Neural cell (in vitro differentiated cells): Measurements from ENCODE around the gene MORN4. TPM values are rescaled to one million over a fixed set of nuclear protein-coding genes. Genes with fewer than 3 reads are reported as not detected.

Experiments used
- H2AFZ ChIP-seq: fragments of 200-600, 300-800 bp; sonication (generic), shearing (Covaris generic); 2 replicates; pipeline ENCODE4 v1.6.0; 2014; ENCODE audit warnings: low read depth, mild to moderate bottlenecking, antibody characterized with exemption, low read length, moderate library complexity
- H3F3A ChIP-seq: fragments of 200-600 bp; shearing (Covaris generic); 2 replicates; pipeline ENCODE4 v1.6.1; 2016; ENCODE audit warnings: mild to moderate bottlenecking, moderate library complexity, mixed read lengths, antibody characterized with exemption, low read length; ENCODE audit not compliant: insufficient read depth, poor library complexity, severe bottlenecking
- H3K27ac ChIP-seq: fragments of 200-600, 300-800 bp; sonication (generic), shearing (Covaris generic); 2 replicates; pipeline ENCODE4 v1.5.1; 2014; ENCODE audit warnings: mild to moderate bottlenecking, low read length, moderate library complexity
- H3K27me3 ChIP-seq: fragments of 300-800, 200-600 bp; sonication (generic), shearing (Covaris generic); 2 replicates; pipeline ENCODE4 v1.6.0; 2014; ENCODE audit warnings: mild to moderate bottlenecking, low read depth, low read length, moderate library complexity; ENCODE audit not compliant: insufficient read depth
- H3K36me3 ChIP-seq: fragments of 300-800, 200-600 bp; sonication (generic), shearing (Covaris generic); 2 replicates; pipeline ENCODE4 v1.5.1; 2014; ENCODE audit warnings: mild to moderate bottlenecking, antibody characterized with exemption, low read length, moderate library complexity; ENCODE audit not compliant: insufficient read depth
- H3K4me2 ChIP-seq: fragments of 300-800, 200-600 bp; sonication (generic), shearing (Covaris generic); 2 replicates; pipeline ENCODE4 v1.6.0; 2014; ENCODE audit warnings: mild to moderate bottlenecking, low read length
- H3K4me3 ChIP-seq: fragments of 300-800, 200-600 bp; sonication (generic), shearing (Covaris generic); 2 replicates; pipeline ENCODE4 v1.5.1; 2014; ENCODE audit warnings: mild to moderate bottlenecking, low read length, moderate library complexity
- H3K79me2 ChIP-seq: fragments of 200-600 bp; shearing (Covaris generic); replicated peaks from 2 replicates; pipeline ENCODE4 v1.6.0; 2014; ENCODE audit warnings: mild to moderate bottlenecking, low read length, moderate library complexity; ENCODE audit not compliant: insufficient read depth
- H3K9ac ChIP-seq: fragments of 300-800, 200-600 bp; sonication (generic), shearing (Covaris generic); 2 replicates; pipeline ENCODE4 v1.6.1; 2016; ENCODE audit warnings: mild to moderate bottlenecking, low read length, mixed read lengths
- H3K9me2 ChIP-seq: fragments of 200-600 bp; shearing (Covaris generic); 2 replicates; pipeline ENCODE4 v1.6.1; 2016; ENCODE audit warnings: mild to moderate bottlenecking, low read length, mixed read lengths; ENCODE audit not compliant: insufficient read depth
- H3K9me3 ChIP-seq: fragments of 200-600, 300-800 bp; sonication (generic), shearing (Covaris generic); 2 replicates; pipeline ENCODE4 v1.6.1; 2016; ENCODE audit warnings: mild to moderate bottlenecking, mixed run types, low read length, moderate library complexity, mixed read lengths
- H4K20me1 ChIP-seq: fragments of 200-600 bp; shearing (Covaris generic); 2 replicates; pipeline ENCODE4 v1.6.1; 2016; ENCODE audit warnings: mild to moderate bottlenecking, mixed run types; ENCODE audit not compliant: insufficient read depth
- CTCF ChIP-seq: fragments of 450-650 bp; IDR thresholded peaks from 2 replicates; pipeline ENCODE4 v1.5.1; 2014; ENCODE audit warnings: antibody characterized with exemption, mild to moderate bottlenecking, moderate library complexity; ENCODE audit not compliant: poor library complexity, severe bottlenecking
- EP300 ChIP-seq: fragments of 450-650 bp; conservative IDR thresholded peaks from 2 replicates; pipeline ENCODE4 v1.6.1; 2014; ENCODE audit warnings: antibody characterized with exemption, mild to moderate bottlenecking, moderate library complexity; ENCODE audit not compliant: poor library complexity, severe bottlenecking
- EZH2 ChIP-seq: fragments of 200-600, 300-800 bp; shearing (Covaris generic), sonication (generic); IDR thresholded peaks from 2 replicates; pipeline ENCODE4 v1.6.1; 2014; ENCODE audit warnings: antibody characterized with exemption, low read length, borderline replicate concordance, mild to moderate bottlenecking; ENCODE audit not compliant: insufficient read depth, poor library complexity, severe bottlenecking
- MXI1 ChIP-seq: fragments of 450-650 bp; conservative IDR thresholded peaks from 2 replicates; pipeline ENCODE4 v1.6.1; 2014; ENCODE audit warnings: antibody characterized with exemption, mild to moderate bottlenecking; ENCODE audit not compliant: poor library complexity, severe bottlenecking
- POLR2AphosphoS5 ChIP-seq: IDR thresholded peaks from 2 replicates; pipeline ENCODE4 v1.6.1; 2012
- RAD21 ChIP-seq: fragments of 450-650 bp; conservative IDR thresholded peaks from 2 replicates; pipeline ENCODE4 v1.6.1; 2014; ENCODE audit warnings: antibody characterized with exemption, mild to moderate bottlenecking, moderate library complexity
- SMC3 ChIP-seq: fragments of 450-650 bp; conservative IDR thresholded peaks from 2 replicates; pipeline ENCODE4 v1.6.1; 2014; ENCODE audit warnings: antibody characterized with exemption, mild to moderate bottlenecking, moderate library complexity; ENCODE audit not compliant: poor library complexity
- TAF1 ChIP-seq: IDR thresholded peaks from 2 replicates; pipeline ENCODE4 v1.6.1; 2012; ENCODE audit warnings: low read depth
- polyA plus RNA-seq: library from polyadenylated mRNA; depleted of rRNA; stranded (reverse); fragments of >200 nt; gene quantifications from 2 replicates; pipeline ENCODE4 v1.2.3, GENCODE V29; 2014
- TF ChIP-seq, protein P1 (sequence below): IDR thresholded peaks from 2 replicates; pipeline ENCODE4 v1.6.1; 2012; ENCODE audit warnings: borderline replicate concordance

The MORN4 gene
- polyA plus RNA-seq, 1 donor from 2014 or later: 64.7 TPM

GRCh38 chr10:97570146-97570788, 63.0 kb downstream of the MORN4 start:
- Histone ChIP-seq H3K9ac (no peak overlapping the region), H3K27me3 (no peaks in the 10 kb centered on the region), H2AFZ (no peak overlapping the region), H3K36me3 (no peaks in the 10 kb centered on the region), H3K79me2 (no peaks in the 10 kb centered on the region), H3K4me2 (no peak overlapping the region), H3K9me2 (no peaks in the 10 kb centered on the region), H3K4me3 (no peak overlapping the region), H4K20me1 (no peaks in the 10 kb centered on the region), H3K9me3 (no peaks in the 10 kb centered on the region), H3F3A (no peaks in the 10 kb centered on the region), H3K27ac (no peak overlapping the region)
- TF ChIP-seq POLR2AphosphoS5: no peak
- TF ChIP-seq TAF1: no peak
- no peak for TF ChIP-seq EP300
- TF ChIP-seq RAD21: no peak
- TF ChIP-seq, protein P1, sequence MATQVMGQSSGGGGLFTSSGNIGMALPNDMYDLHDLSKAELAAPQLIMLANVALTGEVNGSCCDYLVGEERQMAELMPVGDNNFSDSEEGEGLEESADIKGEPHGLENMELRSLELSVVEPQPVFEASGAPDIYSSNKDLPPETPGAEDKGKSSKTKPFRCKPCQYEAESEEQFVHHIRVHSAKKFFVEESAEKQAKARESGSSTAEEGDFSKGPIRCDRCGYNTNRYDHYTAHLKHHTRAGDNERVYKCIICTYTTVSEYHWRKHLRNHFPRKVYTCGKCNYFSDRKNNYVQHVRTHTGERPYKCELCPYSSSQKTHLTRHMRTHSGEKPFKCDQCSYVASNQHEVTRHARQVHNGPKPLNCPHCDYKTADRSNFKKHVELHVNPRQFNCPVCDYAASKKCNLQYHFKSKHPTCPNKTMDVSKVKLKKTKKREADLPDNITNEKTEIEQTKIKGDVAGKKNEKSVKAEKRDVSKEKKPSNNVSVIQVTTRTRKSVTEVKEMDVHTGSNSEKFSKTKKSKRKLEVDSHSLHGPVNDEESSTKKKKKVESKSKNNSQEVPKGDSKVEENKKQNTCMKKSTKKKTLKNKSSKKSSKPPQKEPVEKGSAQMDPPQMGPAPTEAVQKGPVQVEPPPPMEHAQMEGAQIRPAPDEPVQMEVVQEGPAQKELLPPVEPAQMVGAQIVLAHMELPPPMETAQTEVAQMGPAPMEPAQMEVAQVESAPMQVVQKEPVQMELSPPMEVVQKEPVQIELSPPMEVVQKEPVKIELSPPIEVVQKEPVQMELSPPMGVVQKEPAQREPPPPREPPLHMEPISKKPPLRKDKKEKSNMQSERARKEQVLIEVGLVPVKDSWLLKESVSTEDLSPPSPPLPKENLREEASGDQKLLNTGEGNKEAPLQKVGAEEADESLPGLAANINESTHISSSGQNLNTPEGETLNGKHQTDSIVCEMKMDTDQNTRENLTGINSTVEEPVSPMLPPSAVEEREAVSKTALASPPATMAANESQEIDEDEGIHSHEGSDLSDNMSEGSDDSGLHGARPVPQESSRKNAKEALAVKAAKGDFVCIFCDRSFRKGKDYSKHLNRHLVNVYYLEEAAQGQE: no peak
- no peak for TF ChIP-seq CTCF
- TF ChIP-seq MXI1: no peak
- no peak for TF ChIP-seq SMC3
- TF ChIP-seq EZH2: no peak

GRCh38 chr10:97567891-97568290, 65.4 kb downstream of the MORN4 start:
- H3K36me3 ChIP-seq: no peaks in the 10 kb centered on the region
- no peak for TF ChIP-seq CTCF
- no peak for TF ChIP-seq TAF1
- TF ChIP-seq MXI1: no peak
- TF ChIP-seq EP300: no peak
- no peak for TF ChIP-seq SMC3
- no peak for TF ChIP-seq EZH2
- TF ChIP-seq, protein P1: no peak
- TF ChIP-seq POLR2AphosphoS5: no peak
- TF ChIP-seq RAD21: no peak
- no peaks in the 10 kb centered on the region for H3K9me2 ChIP-seq
- H3K9me3 ChIP-seq: no peaks in the 10 kb centered on the region
- H3F3A ChIP-seq: no peaks in the 10 kb centered on the region
- H3K9ac ChIP-seq: no peak overlapping the region
- no peaks in the 10 kb centered on the region for H3K27me3 ChIP-seq
- H2AFZ ChIP-seq: no peak overlapping the region
- no peak overlapping the region for H3K4me2 ChIP-seq
- no peak overlapping the region for H3K4me3 ChIP-seq
- no peaks in the 10 kb centered on the region for H4K20me1 ChIP-seq
- H3K27ac ChIP-seq: no peak overlapping the region
- H3K79me2 ChIP-seq: no peaks in the 10 kb centered on the region
